Activated CD8-positive, alpha-beta memory T cell treated with anti-CD3 and anti-CD28 coated beads for 36 hours (primary cell): ENCODE measurements around the gene ABCB11. TPM values are rescaled to one million over a fixed set of nuclear protein-coding genes. Genes with fewer than 3 reads are reported as not detected.

ENCODE experiments used
- CTCF ChIA-PET: fragments of 350-600 bp; sonication (Branson Sonifier 250); formaldehyde crosslinking; loops from one replicate; lab custom pipeline; 2021; ENCODE audit warnings: antibody characterized with exemption; lab: Charles Lee
- POLR2A ChIA-PET: fragments of 350-600 bp; sonication (Branson Sonifier 250); formaldehyde crosslinking; loops from one replicate; lab custom pipeline; 2021; ENCODE audit warnings: antibody characterized with exemption; lab: Charles Lee
- total RNA-seq, 2 experiments: library from RNA; stranded (reverse); gene quantifications; one replicate each; pipeline ENCODE4 v1.2.3, GENCODE V29; 2021

The ABCB11 gene
- total RNA-seq, 2 experiments from 2014 or later: not detected

DNA sequence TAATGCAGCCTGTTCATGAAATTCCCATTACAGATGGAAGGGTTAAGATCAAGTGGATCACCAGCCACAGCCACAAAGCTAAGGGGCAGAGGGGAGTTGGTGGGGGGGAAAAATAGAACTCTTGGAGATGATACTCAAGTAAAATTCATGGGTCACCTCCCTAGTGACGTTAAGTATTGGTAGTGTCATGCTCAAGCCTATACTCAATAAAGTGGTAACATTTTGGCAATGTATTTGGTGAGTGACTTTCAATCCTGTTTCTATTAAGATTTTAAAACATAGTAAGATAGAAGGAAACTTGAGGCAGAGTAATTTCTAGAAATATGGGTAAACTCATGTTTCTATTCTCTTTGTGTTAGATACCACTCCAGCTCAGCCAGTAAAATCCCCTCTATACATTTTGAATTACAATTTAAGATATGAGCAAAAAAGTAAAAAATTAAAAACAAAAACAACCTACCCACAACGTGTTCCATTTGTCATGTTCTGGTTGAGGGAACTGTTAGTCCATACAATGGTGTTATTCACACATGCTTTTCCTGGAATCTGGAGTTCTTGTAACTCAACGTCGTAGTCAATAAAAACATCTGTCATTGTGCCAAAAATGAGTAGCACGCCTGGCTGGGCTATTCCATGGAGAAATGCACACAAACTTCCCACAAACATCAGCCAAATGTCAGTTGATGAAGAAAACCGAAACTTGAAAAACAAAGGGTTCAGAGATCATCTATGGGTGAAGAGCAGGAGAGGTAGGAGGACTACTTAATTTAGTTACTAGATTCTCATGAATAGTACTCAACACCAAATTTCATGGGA lies 18.1 kb downstream of the ABCB11 start:
- POLR2A ChIA-PET: interaction anchor here (0.6 kb wide), 1 partner anchor 23 kb away, joined by 6 read pairs; no protein-coding TSS in a partner anchor
- CTCF ChIA-PET: interaction anchor here (0.8 kb wide), 1 partner anchor 51 kb away, joined by 3 read pairs; no protein-coding TSS in a partner anchor

DNA sequence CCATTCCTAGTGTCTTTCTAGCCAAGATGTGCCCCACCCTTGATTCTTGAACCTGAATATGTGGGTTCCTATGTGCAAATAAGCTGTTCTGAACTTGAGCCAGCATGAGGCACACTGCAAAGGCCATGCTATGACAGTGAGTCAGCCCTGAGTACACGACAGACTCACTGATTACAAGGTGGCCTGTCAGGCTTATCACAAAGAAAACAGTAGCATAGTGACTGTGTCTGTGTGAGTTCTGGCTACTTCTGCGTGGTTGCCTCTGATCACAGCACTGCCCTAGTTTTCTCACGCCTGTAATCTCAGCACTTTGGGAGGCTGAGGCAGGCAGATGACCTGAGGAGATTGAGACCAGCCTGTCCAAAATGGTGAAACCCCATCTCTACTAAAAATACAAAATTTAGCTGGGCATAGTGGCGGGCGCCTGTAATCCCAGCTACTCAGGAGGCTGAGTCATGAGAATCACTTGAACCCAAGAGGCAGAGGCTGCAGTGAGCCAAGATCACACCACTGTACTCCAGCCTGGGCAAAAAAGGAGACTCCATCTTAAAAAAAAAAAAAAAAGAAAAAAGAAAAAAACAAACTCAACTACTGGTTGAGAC lies 18.8 kb downstream of the ABCB11 start:
- ChIA-PET POLR2A (interaction anchor here (0.6 kb wide), 1 partner anchor 24 kb away, joined by 6 read pairs; no protein-coding TSS in a partner anchor), CTCF (interaction anchor here (0.8 kb wide), 1 partner anchor 50 kb away, joined by 3 read pairs; no protein-coding TSS in a partner anchor)

GRCh38 chr2:169011698-169012097 lies 19.4 kb downstream of the ABCB11 start:
- ChIA-PET CTCF (no interaction called here), POLR2A (no interaction called here)

- CTCF ChIA-PET: interaction anchor here (0.7 kb wide), 1 partner anchor 121 kb away, joined by 3 read pairs; no protein-coding TSS in a partner anchor
- POLR2A ChIA-PET: no interaction called here
Observed at GRCh38 chr2:169010633-169011460, 20.3 kb downstream of the ABCB11 start.

DNA sequence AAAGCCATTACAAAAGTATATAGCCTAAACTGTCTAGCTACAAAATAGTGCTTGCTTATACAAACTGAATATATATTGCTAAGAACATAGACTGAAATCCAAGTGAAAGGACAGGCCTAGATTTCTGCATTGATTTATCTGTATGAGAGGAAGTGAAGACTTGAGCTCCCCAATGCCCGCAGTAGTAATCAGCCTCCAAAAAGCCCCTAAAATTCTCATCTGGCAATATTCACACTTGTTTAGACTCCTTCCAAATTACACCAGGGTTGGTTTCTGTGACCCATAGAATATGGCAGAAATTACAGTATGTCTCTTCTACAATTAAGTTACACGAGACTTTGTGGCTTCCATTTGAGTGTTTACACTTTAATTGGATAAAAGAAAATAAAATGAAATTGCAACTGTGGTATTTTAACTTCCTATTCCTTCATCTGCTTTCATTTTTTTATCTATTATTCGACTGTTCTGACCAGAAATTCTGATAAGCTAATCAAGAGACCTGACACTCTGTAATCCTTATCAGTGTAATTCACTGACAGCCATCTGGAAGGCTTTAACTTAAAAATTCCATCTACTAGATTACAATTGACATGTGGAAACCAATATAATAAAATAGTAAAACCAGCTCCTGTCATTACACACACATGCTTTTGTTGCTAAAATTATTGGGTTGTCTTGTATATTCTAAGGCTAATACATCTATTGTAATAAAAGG lies 21.1 kb downstream of the ABCB11 start:
- POLR2A ChIA-PET: no interaction called here
- CTCF ChIA-PET: interaction anchor here (0.7 kb wide), 1 partner anchor 122 kb away, joined by 3 read pairs; no protein-coding TSS in a partner anchor

GRCh38 chr2:169007941-169008340 lies 23.2 kb downstream of the ABCB11 start:
- POLR2A ChIA-PET: no interaction called here
- CTCF ChIA-PET: no interaction called here

DNA sequence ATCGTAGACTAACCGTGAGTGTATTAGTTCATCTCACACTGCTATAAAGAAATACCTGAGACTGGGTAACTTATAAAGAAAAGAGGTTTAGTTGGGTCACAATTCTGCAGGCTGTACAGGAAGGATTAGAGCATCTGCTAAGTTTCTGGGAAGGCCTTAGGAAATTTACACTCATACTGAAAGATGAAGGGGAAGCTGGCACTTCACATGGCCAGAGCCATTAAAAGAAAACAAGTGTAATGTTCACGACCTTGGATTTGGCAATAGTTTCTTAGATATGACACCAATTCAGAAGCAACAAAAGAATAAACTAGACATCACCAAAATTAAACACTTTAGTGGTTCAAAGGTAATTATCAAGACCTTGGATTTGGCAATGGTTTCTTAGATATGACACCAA lies 23.8 kb downstream of the ABCB11 start:
- CTCF ChIA-PET: no interaction called here

DNA sequence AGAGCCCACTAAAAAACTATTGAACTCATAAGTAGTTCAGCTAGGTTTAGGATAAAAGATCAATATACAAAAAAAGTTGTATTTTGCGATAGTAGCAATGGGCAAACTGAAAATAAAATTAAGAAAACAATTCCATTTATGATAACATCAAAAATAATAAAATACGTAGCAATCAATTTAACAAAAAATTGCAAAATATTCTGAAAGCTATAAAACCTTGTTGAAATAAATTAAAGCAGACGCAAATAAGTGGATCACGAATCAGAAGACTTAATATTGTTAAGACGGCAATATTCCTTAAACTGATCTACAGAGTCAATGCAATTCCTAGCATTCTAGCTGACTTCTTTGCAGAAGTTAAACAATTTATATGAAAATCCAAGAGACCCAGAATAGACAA lies 24.5 kb downstream of the ABCB11 start:
- POLR2A ChIA-PET: no interaction called here
- CTCF ChIA-PET: no interaction called here

More for the DNA sequence above, 23.8 kb downstream of the ABCB11 start:
- POLR2A ChIA-PET: no interaction called here

DNA sequence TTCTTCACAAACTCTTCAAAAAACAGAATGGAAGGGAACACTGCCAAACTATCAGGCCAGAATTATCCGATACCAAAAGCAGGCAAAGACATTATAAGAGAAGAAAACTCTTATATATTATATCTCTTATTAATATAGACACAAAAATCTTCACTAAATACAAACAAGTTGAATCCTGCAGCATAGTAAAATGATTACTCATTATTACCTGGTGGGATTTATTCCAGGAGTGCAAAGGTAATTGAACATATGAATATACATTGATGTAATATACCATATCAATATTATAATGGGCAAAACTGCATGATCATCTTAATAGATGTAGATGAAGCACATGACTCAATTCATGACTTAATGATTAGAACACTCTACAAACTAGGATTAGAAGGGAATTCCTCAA lies 25.1 kb downstream of the ABCB11 start:
- POLR2A ChIA-PET: no interaction called here
- CTCF ChIA-PET: no interaction called here

DNA sequence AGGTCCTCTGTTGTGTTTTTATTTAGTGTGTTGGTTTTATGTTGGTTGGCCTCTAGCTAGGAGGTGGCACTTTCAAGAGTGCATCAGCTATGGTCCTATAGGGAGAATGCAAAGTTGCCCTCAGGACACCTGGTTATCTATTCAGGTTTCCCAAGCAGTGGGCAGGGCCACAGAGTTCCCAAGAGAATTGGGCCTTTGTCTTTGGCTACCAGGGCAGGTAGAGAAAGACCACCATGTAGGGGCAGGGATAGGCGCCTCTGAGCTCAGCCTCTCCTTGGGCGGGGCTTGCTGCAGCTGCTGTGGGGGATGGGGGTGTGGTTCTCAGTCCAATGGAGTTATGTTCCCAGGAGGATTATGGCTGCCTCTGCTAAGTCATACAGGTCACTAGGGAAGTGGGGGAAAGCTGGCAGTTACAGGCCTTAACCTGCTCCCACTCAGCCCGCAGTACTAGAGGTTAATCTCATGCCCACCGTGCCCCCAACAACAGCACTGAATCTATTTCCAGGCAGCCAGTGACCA lies 26.0 kb downstream of the ABCB11 start:
- ChIA-PET POLR2A (no interaction called here), CTCF (no interaction called here)

DNA sequence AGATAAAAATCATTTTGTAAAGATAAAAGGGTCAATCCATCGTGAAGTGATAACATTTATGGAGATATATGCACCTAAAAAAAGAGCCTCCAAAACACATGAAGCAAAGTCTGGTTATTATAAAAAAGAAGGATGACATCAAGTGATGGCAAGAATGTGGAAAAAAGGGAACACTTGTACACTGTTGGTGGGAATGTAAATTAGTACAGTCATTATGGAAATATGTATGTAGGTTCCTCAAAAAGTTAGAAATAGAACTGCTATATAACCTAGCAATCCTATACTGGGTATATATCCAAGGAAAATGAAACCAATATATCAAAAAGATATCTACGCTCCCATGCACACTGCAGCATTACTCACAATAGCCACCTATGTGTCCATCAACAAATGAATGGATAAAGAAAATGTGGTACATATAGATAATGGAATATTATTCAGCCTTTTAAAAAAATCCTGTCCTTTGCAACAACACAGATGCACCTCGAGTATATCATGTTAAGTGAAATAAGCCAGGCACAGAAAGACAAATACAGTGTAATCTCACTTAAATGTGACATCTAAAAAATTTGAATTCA lies 28.9 kb downstream of the ABCB11 start:
- ChIA-PET POLR2A (no interaction called here), CTCF (no interaction called here)

DNA sequence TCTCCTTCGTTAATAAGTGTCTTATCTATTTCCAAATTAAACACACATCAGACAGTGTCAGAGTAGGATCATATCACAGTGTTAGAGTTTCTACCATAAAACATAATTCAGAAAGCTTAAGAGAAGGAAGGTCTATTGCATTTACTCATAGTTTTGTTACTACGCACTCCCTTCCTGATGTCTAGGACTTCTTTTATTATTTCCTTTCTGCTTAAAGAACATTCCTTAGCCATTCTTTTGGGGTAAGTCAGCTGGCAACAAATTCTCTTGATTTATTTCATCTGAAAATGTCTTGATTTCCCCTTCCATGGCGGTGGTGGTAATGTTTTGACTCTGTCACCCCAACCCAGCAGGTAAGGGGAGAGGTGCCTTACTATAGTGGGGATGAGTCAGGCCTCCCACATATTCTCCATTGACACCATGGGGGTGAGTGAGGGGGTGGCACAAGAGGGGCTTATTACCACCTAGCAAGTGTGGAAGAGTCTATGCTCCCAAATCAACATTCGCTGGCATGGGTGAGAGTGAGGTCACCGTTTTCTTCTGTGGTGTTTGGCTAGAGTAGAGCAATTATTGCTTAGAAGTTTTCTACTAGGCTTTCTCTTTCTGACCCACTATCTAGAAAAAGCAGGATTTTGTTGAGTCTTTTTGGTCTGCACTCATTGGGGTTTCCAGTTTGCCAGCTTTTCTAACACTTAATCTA lies 29.9 kb downstream of the ABCB11 start:
- ChIA-PET POLR2A (no interaction called here), CTCF (no interaction called here)

- ChIA-PET CTCF (no interaction called here), POLR2A (no interaction called here)
Observed at GRCh38 chr2:168999668-169000213, 31.4 kb downstream of the ABCB11 start.

- POLR2A ChIA-PET: no interaction called here
- CTCF ChIA-PET: no interaction called here
Observed at GRCh38 chr2:168998609-168999211, 32.4 kb downstream of the ABCB11 start.

DNA sequence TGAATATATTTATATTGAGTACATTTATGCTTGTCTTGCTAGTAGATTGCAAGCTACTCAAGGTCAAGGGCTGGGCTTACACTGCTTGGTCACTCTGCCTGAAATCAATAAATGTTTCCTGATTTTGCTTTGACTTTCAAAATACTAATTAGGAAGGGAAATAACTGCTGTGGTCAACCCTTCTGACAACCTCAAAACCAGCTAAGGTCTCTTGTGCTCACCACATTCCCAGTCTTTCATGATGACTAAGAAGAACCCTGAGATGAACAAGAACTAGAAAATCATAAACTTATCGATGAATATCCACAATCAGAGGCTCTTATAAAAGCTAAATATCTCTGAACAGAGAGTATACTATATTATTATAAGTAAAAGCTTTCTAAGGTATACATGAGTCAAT lies 33.3 kb downstream of the ABCB11 start:
- POLR2A ChIA-PET: no interaction called here
- CTCF ChIA-PET: no interaction called here

DNA sequence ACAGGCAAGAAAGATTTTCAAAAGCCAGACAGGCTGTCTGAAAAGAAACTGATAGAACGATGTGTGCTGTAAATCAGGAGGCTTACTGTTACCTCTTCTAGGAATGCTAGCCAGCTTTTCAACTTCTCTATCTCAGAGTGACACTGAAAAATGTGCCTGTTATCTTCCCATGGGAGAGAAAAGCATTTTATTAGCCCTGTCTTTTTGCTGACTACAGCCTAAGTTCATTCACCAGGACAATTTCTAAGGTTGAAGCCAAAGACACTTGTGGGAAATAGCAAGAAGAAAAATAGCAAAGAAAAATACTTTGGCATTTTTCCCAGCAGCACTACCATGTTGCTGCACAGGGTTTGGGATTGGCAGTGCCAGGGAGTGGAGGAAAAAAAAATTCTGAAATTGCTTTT lies 34.0 kb downstream of the ABCB11 start:
- ChIA-PET POLR2A (no interaction called here), CTCF (no interaction called here)

- ChIA-PET CTCF (no interaction called here), POLR2A (no interaction called here)
Observed at GRCh38 chr2:168995744-168996143, 35.4 kb downstream of the ABCB11 start.
